HG03432 (cell line): ENCODE data around the gene OR6B3.

Experiments
- ATAC-seq: cut with Tn5 transposase; IDR thresholded peaks from one replicate; pipeline ENCODE4 v1.9.1; 2021; ENCODE audit warnings: mild to moderate bottlenecking, moderate library complexity; ENCODE audit not compliant: unreplicated experiment

Gene OR6B3

GRCh38 chr2:240053173-240054155 lies at the start of gene OR6B3:
TSS of gene OR6B3 (minus strand) at chr2:240053521.
- no peak for ATAC-seq

GRCh38 chr2:240098349-240098748 lies 45.0 kb upstream of the OR6B3 start:
- no peak for ATAC-seq

- ATAC-seq, result no peak
Measured at GRCh38 chr2:240095556-240096523, 42.5 kb upstream of the OR6B3 start.

- no peak for ATAC-seq
Measured at GRCh38 chr2:240089306-240089705, 36.0 kb upstream of the OR6B3 start.

GRCh38 chr2:240086563-240086962 lies 33.2 kb upstream of the OR6B3 start:
- ATAC-seq, result no peak

GRCh38 chr2:240078631-240079030 lies 25.3 kb upstream of the OR6B3 start:
- no peak for ATAC-seq

- ATAC-seq, result no peak
Measured at GRCh38 chr2:240077442-240077841, 24.1 kb upstream of the OR6B3 start.

- ATAC-seq, result no peak
Measured at GRCh38 chr2:240074545-240074944, 21.2 kb upstream of the OR6B3 start.

- ATAC-seq, result no peak
Measured at GRCh38 chr2:240070907-240071306, 17.6 kb upstream of the OR6B3 start.

- ATAC-seq, result no peak
Measured at GRCh38 chr2:240069829-240070228, 16.5 kb upstream of the OR6B3 start.

GRCh38 chr2:240068193-240068592 lies 14.9 kb upstream of the OR6B3 start:
- ATAC-seq, result no peak

GRCh38 chr2:240066489-240066888 lies 13.2 kb upstream of the OR6B3 start:
- ATAC-seq, result no peak

GRCh38 chr2:240064898-240065297 lies 11.6 kb upstream of the OR6B3 start:
- ATAC-seq, result no peak

- ATAC-seq, result no peak
Measured at GRCh38 chr2:240060977-240061591, 7.8 kb upstream of the OR6B3 start.

- ATAC-seq, result no peak
Measured at GRCh38 chr2:240056678-240057077, 3.4 kb upstream of the OR6B3 start.

- no peak for ATAC-seq
Measured at GRCh38 chr2:240055177-240055917, 2.0 kb upstream of the OR6B3 start.

- no peak for ATAC-seq
Measured at GRCh38 chr2:240052524-240052923, 797 bp downstream of the OR6B3 start.

GRCh38 chr2:240051697-240052096 lies 1.6 kb downstream of the OR6B3 start:
- no peak for ATAC-seq

GRCh38 chr2:240050278-240050677 lies 3.0 kb downstream of the OR6B3 start:
- no peak for ATAC-seq

GRCh38 chr2:240048237-240048636 lies 5.1 kb downstream of the OR6B3 start:
- no peak for ATAC-seq
